Panc1 (cell line): ENCODE results near the gene COQ10A. TPM values are rescaled to one million over a fixed set of nuclear protein-coding genes. Genes with fewer than 3 reads are reported as not detected.
"Not testable (repeated sequence)": the region's sequence is repeated elsewhere in the genome, so short reads cannot be mapped to it uniquely, and the experiment has no call there.

Experiments used
- ATAC-seq: fragments of 200-7000 bp; cut with Tn5 transposase; 2 replicates; pipeline ENCODE4 v1.9.1; 2020; ENCODE audit warnings: mild to moderate bottlenecking, moderate library complexity
- BruUV-seq: library from RNA; stranded (reverse); fragments of 400-500 nt; replicated peaks from 2 replicates; lab custom pipeline; 2021; lab: Mats Ljungman, UMichigan
- CTCF ChIA-PET: fragments of 300-600 bp; sonication (Branson Sonifier 250); formaldehyde crosslinking; loops from one replicate; lab custom pipeline; 2022; ENCODE audit warnings: antibody characterized with exemption; lab: Charles Lee
- POLR2A ChIA-PET: fragments of 300-600 bp; sonication (Branson Sonifier 250); formaldehyde crosslinking; loops from one replicate; lab custom pipeline; 2022; ENCODE audit warnings: antibody characterized with exemption; lab: Charles Lee
- DNase-seq: peaks from one replicate; pipeline ENCODE4 v3.0.0-alpha.2; 2010; ENCODE audit warnings: low read depth, low spot score
- H3K27ac ChIP-seq: 2 replicates; pipeline ENCODE4 v1.5.1; 2011; ENCODE audit warnings: mild to moderate bottlenecking, low read length, inconsistent platforms
- H3K27me3 ChIP-seq: fragments of 200-500 bp; sonication (Bioruptor generic); 2 replicates; pipeline ENCODE4 v1.6.0; 2014; ENCODE audit warnings: low read length, inconsistent platforms; ENCODE audit not compliant: control insufficient read depth, insufficient read depth
- H3K36me3 ChIP-seq: fragments of 200-500 bp; sonication (Bioruptor generic); 2 replicates; pipeline ENCODE4 v1.5.1; 2014; ENCODE audit warnings: inconsistent platforms, mild to moderate bottlenecking, low read length, moderate library complexity; ENCODE audit not compliant: control insufficient read depth, insufficient read depth
- H3K4me1 ChIP-seq: 2 replicates; pipeline ENCODE4 v1.5.1; 2011; ENCODE audit warnings: inconsistent platforms, mild to moderate bottlenecking, low read length, moderate library complexity; ENCODE audit not compliant: control insufficient read depth, insufficient read depth
- H3K4me3 ChIP-seq, 2 experiments: 2 replicates each; pipeline ENCODE4 v1.5.1; 2011 to 2012; ENCODE audit warnings: low read depth in 2 of 2, low read length in 2 of 2, mild to moderate bottlenecking in 2 of 2, inconsistent platforms in 1 of 2, moderate library complexity in 1 of 2
- H3K9me3 ChIP-seq: fragments of 200-500 bp; sonication (Bioruptor generic); 2 replicates; pipeline ENCODE4 v1.5.1; 2014; ENCODE audit warnings: low read depth, mild to moderate bottlenecking, inconsistent platforms, low read length, moderate library complexity; ENCODE audit not compliant: control insufficient read depth, insufficient read depth
- CTCF ChIP-seq: fragments of 450-650 bp; IDR thresholded peaks from 2 replicates; pipeline ENCODE4 v1.5.1; 2017; ENCODE audit warnings: mild to moderate bottlenecking
- POLR2AphosphoS5 ChIP-seq: IDR thresholded peaks from 2 replicates; pipeline ENCODE4 v1.6.1; 2012; ENCODE audit warnings: mild to moderate bottlenecking, low read depth, low read length, moderate library complexity
- REST ChIP-seq, 2 experiments: IDR thresholded peaks; 2 replicates each; pipeline ENCODE4 v1.6.1; 2011 to 2012; ENCODE audit warnings: low read depth in 2 of 2, control low read depth in 1 of 2, low read length in 1 of 2, mild to moderate bottlenecking in 1 of 2, moderate library complexity in 1 of 2; ENCODE audit not compliant: insufficient read depth in 1 of 2
- SIN3A ChIP-seq: IDR thresholded peaks from 2 replicates; pipeline ENCODE4 v1.6.1; 2012; ENCODE audit warnings: low read depth, mild to moderate bottlenecking, low read length, moderate library complexity, borderline replicate concordance; ENCODE audit not compliant: insufficient read depth
- TCF7L2 ChIP-seq: IDR thresholded peaks from 2 replicates; pipeline ENCODE4 v1.6.1; 2011; ENCODE audit warnings: mild to moderate bottlenecking, low read depth, low read length, inconsistent platforms
- in situ Hi-C: cut with HindIII; loops from 2 replicates; pipeline ENCODE4 v1.10.0; 2016; ENCODE audit warnings: low sequenced_read_pairs, low pct_unique_long_range_greater_than_20kb
- intact Hi-C: fragments of 100-400 bp; cut with micrococcal nuclease; formaldehyde crosslinking; loops from one replicate; pipeline ENCODE4 v1.10.0; 2022; ENCODE audit not compliant: unreplicated experiment
- total RNA-seq: library from RNA; stranded (reverse); gene quantifications from one replicate; pipeline ENCODE4 v1.2.1, GENCODE V29; 2021; ENCODE audit not compliant: unreplicated experiment

COQ10A gene
- total RNA-seq, 1 experiment from 2014 or later = 20.0 TPM

GRCh38 chr12:56280849-56281248 is 14.1 kb downstream of the COQ10A start:
- no peaks in the 10 kb centered on the region for H3K4me1 ChIP-seq
- intact Hi-C loops = no loop called here
- no peaks in the 10 kb centered on the region for H3K27me3 ChIP-seq
- DNase-seq (no peak), ATAC-seq (no peak)
- BruUV-seq = no TSS peak
- no peak overlapping the region for H3K4me3 ChIP-seq
- no peak overlapping the region for H3K27ac ChIP-seq
- H3K36me3 ChIP-seq = peaks cover 19% of the 10 kb centered on the region
- H3K9me3 ChIP-seq = no peaks in the 10 kb centered on the region
- POLR2A ChIA-PET = no interaction called here
- CTCF ChIA-PET = no interaction called here
- in situ Hi-C loops = no loop called here
- TF ChIP-seq SIN3A (no peak), POLR2AphosphoS5 (no peak), TCF7L2 (no peak)

- Histone ChIP-seq H3K36me3 (peaks cover 26% of the 10 kb centered on the region), H3K27me3 (no peaks in the 10 kb centered on the region), H3K9me3 (no peaks in the 10 kb centered on the region), H3K4me3 (no peak overlapping the region), H3K4me1 (no peaks in the 10 kb centered on the region), H3K27ac (no peak overlapping the region)
- TF ChIP-seq POLR2AphosphoS5 (no peak), REST (IDR thresholded peaks at IDR 0.05; ENCODE audit: insufficient read depth in 1 of 2, low read depth in 2 of 2, low read length in 1 of 2) (no peak), CTCF (no peak), SIN3A (no peak), TCF7L2 (no peak)
- ChIA-PET CTCF (no interaction called here), POLR2A (no interaction called here)
- in situ Hi-C loops = no loop called here
- ATAC-seq (no peak), DNase-seq (no peak)
- BruUV-seq = no TSS peak
- intact Hi-C loops = no loop called here
Measured at GRCh38 chr12:56282030-56282429, 15.3 kb downstream of the COQ10A start.

GRCh38 chr12:56282579-56282978 is 15.8 kb downstream of the COQ10A start:
- H3K9me3 ChIP-seq = no peaks in the 10 kb centered on the region
- H3K27me3 ChIP-seq = no peaks in the 10 kb centered on the region
- no TSS peak for BruUV-seq
- POLR2A ChIA-PET = no interaction called here
- no peak overlapping the region for H3K27ac ChIP-seq
- DNase-seq (no peak), ATAC-seq (no peak)
- CTCF ChIA-PET = no interaction called here
- peaks cover 26% of the 10 kb centered on the region for H3K36me3 ChIP-seq
- intact Hi-C loops (no loop called here), in situ Hi-C loops (no loop called here)
- H3K4me1 ChIP-seq = no peaks in the 10 kb centered on the region
- TF ChIP-seq TCF7L2 (no peak), SIN3A (no peak), CTCF (no peak), REST (IDR thresholded peaks at IDR 0.05; ENCODE audit: insufficient read depth in 1 of 2, low read depth in 2 of 2, low read length in 1 of 2) (no peak), POLR2AphosphoS5 (no peak)
- no peak overlapping the region for H3K4me3 ChIP-seq

- CTCF ChIA-PET, DNase-seq, intact Hi-C loops, H3K9me3 ChIP-seq, in situ Hi-C loops, ATAC-seq, BruUV-seq, H3K27ac ChIP-seq, H3K27me3 ChIP-seq, H3K4me1 ChIP-seq, H3K4me3 ChIP-seq: not testable (repeated sequence)
- POLR2A ChIA-PET = interaction anchor here (0.7 kb wide), 1 partner anchor 85 kb away, joined by 18 read pairs; no protein-coding TSS in a partner anchor
- peaks cover 26% of the 10 kb centered on the region for H3K36me3 ChIP-seq
Measured at GRCh38 chr12:56284263-56284662, 17.5 kb downstream of the COQ10A start.
